GF-D8 (cell line): ENCODE data around the gene DMRTC2.

Source experiments
- DNase-seq: peaks from one replicate; lab custom pipeline; 2025; lab: John Stamatoyannopoulos, UW

The DMRTC2 gene

DNA sequence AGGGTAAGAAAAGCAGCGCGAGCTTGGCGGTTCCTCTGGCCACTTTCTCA lies at the start of gene DMRTC2:
Gene DMRTC2, plus strand, starts transcription at position 42 of the 50 bp plus-strand sequence. CDS start 2,387 bp downstream, outside the sequence.
- DNase-seq = no peak

DNA sequence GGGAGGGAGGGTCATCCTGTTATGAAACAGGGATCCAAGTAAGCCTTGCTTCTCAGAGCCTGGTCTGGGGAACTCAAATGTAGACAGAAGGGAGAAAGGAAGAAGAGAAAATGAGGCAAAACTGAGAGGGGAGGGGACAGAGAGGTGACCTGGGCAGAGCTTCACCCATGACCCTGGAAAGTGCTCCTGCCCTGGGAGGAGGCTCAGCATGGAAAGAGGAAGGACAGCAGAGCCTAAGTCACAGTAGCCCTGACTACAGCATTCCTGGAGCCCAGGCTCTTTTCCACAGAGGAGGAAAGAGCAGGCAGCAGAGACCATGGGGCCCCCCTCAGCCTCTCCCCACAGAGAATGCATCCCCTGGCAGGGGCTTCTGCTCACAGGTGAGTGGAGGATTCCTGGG lies 48.5 kb upstream of the DMRTC2 start, which contains the start of gene CEACAM3:
Gene CEACAM3, plus strand, starts transcription at position 226 of the 400 bp plus-strand sequence. Its CDS starts 91 bp downstream, at position 317.
- DNase-seq = no peak

DNA sequence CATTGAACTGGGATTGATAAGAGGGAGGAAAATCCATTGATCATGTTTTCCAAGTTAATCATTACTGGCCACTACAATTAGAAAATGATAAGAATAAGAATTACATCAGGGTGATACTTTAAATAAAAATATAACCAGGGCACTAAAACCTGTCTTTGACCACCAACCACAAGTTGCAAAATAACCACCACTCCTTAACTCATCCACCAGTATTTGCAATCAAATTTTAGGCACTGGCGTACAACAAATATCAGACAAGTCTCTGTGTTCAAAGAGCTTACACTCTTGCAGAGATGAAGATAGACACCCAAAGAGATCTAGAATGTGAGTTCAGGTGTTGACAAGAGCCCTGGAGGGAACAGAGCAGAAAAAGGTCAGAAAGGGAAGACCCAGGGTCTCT lies 47.9 kb upstream of the DMRTC2 start:
- DNase-seq = no peak

DNA sequence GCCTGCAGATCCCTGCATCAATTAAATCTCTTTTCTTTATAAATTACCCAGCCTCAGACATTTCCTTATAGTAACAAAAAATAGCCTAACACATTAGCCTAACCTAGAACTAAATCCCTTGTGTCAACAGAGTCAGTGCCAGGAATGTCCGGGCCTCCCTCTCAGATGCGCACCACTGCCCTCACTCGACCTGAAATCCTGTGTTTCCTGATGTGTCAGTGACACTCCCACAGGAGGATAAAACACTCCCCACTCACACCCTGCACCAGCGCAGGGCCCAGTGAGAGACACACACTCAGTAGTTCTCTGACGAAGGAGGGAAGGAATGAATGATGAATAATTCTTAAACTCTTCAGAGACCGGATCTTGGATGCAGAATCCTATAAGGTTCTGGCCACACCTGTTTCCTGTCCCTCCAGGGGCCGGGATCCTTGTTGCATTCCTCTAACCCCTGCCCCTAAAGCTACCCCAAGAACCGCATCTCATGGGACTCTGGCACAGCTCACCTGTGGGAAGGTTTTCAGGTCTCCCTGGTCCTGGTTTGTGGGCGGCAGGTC lies 45.3 kb upstream of the DMRTC2 start:
- no peak for DNase-seq

DNA sequence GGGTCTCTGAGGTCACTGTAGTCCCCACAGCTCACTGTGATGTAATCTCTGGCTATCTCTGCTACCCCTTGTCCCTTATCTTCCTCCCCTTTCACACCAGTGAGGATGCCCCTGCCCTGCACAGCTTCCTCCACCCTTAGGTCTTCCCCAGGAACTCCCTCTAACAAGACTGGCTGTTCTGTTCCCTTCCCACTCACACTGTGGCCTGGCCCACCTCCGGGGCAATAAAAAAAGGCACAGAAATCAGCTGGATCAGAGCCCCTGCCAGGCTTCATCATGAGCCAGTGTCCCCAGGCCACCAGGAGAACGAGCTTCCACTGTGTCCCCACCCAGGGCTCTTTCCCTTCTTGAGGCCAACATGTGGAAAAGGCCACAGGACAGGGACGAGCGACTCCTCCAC lies 43.8 kb upstream of the DMRTC2 start:
- no peak for DNase-seq

DNA sequence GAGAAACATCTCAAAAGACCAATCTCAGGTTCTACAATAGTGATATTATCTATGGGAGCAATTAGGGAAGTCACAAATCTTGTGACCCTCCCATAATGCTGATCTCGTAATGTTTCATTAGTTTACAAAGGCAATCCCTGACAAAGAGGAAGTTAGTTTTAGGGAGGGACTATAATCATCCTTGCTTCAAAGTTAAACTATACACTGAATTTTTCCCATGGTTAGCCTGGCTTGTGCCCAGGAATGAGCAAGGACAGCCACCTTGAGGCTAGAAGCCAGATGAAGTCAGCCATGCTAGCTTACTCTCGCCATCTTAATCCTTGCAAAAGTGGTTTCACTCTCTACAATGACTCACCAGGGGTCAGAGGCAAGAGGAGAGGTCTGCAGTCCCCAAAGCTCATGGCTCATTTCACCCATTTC lies 43.0 kb upstream of the DMRTC2 start:
- DNase-seq = peak; percentile 61

DNA sequence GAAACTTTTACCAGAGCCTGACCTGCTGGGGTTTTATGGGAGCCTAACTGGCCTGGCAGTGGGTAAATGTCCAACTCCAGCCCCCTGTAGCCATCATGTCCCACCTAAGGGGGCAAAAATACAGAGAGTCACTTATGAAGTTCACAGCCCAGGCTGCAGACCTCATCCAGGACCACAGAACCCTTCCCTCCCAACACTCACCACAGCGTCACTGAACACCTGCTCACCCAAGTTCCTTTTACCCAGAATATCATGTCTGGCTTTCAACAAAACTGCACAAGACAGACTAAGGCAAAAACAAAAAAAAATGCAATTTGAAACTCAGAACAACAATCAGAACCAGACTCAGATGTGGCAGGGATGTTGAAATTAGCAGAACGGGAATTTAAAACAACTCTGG lies 42.1 kb upstream of the DMRTC2 start:
- DNase-seq = no peak

DNA sequence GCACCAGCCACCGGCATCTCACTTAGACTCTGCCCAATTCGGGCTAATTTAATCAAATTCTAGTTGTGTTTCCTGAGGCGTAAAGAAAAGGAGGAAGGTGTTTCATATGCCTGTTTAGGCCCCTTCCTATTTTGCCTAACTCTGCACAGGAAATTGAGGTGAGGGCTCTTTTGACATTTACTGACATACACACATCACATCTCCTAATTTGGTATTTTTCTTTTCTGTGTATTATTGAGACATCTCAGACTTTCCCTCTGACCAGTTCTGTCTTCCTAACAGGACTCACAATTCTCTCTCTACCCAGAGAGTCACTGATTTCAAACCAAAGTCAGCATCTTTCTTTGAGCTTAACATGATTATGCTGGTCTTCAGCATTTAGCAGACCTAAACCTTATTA lies 40.5 kb upstream of the DMRTC2 start:
- no peak for DNase-seq

DNA sequence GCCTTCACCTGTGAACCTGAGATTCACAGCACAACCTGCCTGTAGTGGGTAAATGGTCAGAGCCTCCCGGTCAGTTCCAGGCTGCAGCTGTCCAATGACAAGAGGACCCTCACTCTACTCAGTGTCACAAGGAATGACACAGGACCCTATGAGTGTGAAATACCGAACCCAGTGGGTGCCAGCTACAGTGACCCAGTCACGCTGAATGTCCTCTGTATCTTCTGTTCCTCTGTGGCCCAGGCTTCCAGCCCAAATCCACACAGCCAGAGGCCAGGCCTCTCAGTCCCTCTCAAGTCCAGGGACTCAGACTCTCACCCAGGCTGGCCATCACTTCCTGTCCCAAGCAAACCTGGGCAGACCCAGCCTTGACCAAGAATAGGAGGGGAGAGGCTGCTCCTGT lies 37.7 kb upstream of the DMRTC2 start:
- no peak for DNase-seq

DNA sequence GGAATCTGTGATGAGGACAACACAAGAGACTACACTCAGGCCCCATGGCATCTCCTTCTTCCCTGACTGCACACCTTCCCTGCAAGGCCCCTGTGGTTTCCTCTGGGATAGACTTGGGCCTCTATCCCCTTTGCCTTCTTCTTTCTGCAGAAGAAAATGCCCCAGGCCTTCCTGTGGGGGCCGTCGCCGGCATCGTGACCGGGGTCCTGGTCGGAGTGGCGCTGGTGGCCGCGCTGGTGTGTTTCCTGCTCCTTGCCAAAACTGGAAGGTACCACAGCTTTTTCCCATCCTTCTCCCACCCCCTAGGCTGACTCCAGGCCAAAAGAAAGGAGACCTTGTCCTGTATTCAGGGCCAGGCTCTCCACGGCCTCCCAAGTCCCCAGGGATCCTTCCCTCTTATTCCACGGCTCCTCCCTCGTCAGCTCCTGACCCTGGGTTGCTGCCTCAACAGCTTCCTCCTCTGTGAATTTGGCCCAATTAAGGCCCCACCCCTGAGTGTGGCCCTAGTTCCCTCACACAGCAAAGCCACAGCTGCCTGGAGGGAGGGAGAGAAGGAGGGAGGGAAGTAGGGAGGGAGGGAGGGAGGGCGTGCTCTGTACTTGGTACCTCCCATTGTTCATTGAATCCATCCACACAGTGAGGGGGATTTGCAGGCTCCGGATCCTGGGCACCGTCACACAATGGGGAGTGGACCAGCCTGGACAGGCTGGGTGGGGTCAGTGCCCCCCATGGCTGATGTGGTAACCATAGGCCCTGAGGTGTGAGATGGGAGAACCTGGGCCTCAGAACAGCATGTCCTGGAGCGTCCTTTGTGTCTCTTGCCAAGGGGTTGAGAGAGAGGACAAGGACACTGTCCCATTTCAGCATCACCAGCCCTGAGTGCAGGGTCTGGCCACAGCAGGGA lies 35.9 kb upstream of the DMRTC2 start:
- DNase-seq = peak; percentile 29

DNA sequence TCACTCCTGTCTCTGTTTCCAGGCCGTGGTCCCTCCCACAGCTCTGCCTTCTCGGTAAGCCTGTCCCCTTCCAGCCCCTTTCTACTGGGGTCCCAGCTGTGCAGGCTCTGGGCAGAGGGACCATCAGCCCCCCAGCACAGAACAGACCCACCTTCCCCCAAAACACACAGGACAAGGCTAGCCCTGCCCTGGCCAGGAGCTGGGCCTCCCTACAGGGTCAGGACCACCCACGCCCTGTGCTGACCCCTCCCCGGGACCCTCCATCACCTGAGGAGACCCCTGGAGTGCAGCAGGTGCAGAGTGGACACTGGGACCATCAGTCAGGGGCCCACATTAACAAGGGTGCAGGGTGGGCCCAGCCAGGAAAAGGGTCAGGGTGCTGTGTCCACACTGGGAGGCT lies 34.5 kb upstream of the DMRTC2 start:
- no peak for DNase-seq

DNA sequence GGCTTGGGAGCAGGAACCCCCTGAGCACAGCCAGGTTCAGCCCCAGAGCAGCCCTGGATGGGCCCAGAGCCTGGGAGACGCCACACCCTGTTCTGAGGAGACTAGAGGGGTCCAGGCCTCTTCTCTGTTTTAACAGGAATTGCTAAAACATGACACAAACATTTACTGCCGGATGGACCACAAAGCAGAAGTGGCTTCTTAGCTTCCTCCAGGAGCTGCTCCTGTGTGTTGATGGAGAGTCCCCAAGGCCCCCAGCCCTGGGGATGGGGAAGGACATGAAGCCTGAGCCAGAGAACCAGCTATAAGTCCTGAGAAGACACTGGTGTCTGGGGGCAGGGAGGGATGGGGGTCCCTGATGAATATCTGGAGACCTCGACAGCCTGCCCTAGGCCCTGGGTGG lies 33.8 kb upstream of the DMRTC2 start:
- DNase-seq = peak; percentile 71

DNA sequence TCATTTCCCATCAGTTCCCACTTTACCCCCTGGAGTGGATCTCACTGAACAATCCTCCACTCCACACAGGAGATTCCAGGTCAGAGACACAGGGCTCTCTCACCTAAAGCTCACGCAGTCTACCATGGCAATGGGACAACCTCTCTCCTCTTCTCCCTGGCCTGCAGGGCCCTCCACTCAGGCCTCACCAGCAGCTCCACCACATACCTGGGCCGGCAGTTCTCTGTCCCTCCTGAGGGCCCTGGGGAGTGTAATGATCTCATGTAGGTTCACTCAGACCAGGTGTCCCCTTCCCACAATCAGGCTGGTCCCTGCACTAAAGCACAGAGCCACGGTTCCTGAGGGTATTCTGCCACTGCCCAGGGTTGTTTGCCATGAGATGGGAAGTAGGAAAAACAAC lies 32.9 kb upstream of the DMRTC2 start:
- no peak for DNase-seq

DNA sequence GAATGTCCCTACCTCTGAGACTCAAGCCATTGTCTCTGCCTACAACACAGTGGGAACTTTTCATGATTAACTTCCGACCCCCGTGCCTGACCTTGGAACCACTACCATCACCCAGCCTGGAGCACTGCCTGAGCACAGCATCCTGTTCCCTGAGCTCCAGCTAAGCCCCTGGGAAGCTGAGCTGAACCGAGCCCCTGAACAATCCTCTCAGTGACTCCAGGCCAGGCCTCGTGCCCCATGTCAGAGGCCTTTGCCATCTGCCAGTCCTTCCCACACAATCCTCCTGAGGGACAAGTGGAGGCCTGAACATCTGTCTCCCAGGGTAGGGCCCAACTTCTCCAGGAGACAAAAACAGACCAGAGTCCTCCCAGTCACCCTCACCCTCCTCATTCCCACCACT lies 30.9 kb upstream of the DMRTC2 start:
- DNase-seq = no peak

DNA sequence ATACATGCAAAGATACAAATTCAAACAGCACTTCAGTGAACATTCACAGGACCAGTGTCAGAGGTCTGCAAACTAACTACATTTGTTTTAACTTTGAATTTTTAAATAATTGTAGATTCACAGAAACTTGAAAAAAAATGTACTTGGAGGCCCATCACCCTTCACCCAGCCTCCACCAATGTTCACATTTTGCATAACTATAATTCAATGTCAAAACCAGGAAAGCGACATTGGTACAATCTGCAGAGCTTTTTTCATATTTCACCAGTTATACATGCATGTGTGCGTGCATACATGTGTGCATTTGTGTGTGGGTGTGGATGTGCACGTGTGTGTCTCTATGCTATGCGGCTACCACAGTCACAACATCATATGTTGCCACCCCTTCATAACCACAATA lies 29.5 kb upstream of the DMRTC2 start:
- DNase-seq = no peak

DNA sequence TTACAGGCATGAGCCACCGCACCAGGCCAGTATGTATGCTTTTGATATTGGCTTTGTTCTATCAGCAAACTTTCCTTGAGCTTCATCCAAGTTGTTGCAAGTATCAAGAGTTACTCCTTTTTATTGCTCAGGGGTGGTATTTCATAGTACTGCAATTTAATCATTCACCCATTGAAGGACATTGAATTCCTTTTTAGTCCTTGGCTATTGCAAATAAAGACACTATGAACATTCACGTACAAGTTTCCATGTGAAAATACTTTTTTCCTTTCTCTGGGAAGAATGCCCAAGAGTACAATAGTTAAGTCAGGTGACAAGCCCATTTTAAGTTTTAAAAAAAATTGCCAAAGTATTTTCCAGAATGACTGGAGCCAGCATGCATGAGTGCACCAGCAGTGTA lies 28.1 kb upstream of the DMRTC2 start:
- DNase-seq = no peak

DNA sequence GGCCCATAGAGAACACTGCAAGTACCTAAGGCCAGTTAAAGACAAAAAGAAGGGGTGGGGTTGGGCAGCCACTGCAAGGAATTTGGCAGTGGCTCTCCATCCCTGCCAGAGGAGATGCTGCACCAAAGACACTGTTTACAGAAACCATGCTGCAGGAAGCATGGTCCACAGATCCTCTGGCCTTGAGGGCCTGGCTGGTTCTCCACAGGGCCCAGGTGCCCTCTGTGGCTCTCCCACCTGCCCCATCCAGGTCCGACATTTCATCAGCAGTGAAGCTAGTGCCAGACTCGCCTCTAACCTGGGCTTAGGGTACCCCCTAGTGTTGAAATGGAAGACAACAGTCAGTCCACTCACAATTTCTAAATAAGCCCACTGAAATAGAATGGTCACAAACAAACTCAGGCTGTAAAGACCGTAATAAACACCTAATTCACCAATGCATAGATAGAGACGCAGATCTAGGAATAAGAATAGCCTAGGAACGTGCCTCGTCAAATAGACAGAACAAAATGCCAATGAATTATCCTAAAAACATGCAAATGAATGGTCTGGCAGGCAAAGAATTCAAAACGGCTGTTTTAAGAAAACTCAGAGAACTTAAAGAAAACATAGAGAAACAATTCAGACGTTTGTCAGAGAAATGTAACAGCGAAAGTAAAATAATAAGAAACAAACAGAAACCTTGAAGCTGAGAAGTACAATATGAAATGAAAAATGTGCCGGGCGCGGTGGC lies 23.7 kb upstream of the DMRTC2 start:
- peak; percentile 23 for DNase-seq

DNA sequence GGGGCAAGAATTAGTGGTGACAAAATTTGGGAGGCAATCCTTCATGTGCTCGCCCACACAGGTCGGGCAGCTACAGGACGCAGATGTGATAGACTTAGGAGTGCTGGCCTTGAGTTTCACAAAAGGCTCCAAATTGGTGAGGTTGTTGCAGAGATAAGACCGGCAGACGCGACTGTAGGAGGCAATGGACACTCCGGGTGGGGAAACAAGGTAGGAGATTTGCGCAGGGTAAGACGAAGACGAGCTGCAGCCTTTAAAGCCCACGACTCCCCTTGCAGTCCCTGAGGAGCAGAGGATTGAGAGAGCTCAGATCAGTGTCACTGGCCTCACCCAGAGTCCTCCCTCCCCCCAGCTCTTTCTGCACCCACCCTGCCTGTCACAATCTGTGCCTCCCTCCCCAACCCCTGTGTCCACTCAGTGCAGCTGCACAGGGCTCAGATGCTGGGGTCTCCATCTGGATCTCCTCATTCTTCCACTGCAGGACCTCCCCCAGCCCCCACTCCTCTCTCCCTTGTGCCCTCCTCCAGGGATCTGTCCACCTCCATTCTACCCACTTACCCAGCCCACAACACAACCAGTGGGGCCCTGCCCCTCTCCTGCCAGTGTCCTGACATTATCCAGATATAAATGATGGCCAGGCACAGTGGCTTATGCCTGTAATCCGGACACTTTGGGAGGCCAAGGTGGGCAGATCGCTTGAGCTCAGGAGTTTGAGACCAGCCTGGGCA lies 6.7 kb upstream of the DMRTC2 start:
- DNase-seq = no peak

DNA sequence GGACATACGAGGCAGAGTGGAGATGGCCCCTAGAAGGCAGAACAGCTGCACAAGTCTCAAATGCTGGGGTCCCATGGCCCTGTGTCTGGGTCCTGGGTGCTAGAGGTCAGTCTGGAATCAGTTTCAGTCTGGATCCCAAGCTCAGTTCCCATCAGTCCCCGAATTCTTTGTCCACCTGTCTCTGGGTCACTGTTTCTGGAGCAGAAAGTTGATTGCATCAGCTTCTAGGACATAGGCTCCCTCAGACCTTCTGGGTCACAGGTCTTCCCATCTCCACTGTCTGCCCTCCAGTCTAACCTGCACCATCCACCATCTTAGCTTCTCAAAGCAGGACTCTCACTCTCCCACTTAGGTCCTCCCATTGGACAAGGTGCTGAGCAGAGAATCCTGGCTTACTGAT lies 5.6 kb upstream of the DMRTC2 start:
- DNase-seq = no peak

DNA sequence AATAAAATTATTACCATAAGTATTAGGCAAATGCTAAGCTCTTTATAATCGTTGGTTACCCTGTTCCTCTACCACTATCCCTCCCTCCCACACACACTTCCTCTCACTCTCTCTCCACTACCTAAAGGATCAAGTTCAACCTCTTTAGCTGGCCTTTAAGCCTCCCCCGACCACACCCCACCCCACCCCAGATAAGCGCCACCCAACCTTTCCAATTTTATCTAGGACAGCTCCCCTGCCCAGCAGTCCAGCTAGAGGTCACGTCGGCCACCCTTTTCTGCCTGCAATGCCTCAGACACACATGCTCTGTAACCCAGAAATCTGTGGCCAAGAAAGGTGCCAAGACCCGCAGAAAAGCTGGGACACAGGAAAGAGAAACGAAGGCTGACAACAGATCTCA lies 1.5 kb upstream of the DMRTC2 start:
- no peak for DNase-seq

DNA sequence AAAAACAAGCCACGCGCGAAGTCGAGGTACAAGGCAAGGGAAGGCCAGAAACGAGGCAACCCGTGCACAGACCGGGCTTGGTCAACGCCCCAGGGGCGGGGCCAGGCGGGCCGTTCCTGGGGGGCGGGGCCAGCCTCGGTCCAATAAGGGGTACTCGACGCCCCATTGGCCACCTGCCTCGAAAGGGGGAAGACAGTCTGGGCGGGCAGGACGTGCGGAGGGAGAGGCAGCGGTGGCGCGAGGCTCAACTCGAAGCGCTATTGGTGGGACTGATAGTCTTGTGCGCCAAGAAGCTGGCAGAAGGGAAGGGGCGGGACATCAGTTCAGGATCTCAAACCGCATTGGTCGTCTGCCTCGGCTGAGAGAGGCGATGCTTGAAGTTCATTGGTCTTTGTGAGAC lies 241 bp upstream of the DMRTC2 start, which contains the start of gene LYPD4:
Gene LYPD4, minus strand, starts transcription at position 83 of the 400 bp plus-strand sequence. CDS start 5,398 bp downstream, outside the sequence.
- DNase-seq = no peak

DNA sequence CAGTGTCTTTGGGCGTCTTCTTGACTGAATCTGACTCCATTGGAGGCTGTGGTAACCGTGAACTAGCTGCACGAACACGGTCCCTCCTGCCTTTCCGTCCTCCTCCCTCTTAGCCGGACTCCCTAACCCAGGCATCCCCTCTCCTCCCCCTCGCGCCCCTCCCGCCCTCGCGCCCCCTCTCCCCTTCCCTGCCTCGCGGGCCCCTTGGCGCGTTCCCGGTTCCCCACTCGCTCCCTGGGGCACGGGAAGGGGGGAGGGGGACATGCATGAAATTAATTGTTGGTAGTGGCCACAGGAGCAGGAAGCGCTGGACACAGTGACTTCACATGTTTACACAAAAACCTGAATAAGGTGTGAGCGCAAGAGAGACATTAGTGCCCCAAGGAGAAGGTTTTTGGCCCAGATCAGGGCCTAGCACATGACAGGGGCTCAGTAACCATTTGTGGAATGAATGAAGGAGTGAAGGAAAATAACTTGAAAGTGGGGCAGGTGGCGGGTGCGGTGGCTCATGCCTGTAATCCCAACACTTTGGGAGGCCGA lies 279 bp downstream of the DMRTC2 start:
- no peak for DNase-seq
